Fibroblast of lung (primary cell): ENCODE measurements around the gene PIM2. TPM values are rescaled to one million over a fixed set of nuclear protein-coding genes. Genes with fewer than 3 reads are reported as not detected.

ENCODE experiments used
- DNase-seq, 2 donors: peaks; one replicate each; pipeline versions ENCODE4 v3.0.0 to v3.0.0-alpha.2; 2010; ENCODE audit warnings: low read depth in 2 of 2
- H2AFZ ChIP-seq: 2 replicates; pipeline ENCODE4 v1.5.1; 2012; ENCODE audit warnings: low read length, control low read depth, inconsistent platforms
- H3K27ac ChIP-seq: 2 replicates; pipeline ENCODE4 v1.5.1; 2011; ENCODE audit warnings: low read length, control low read depth; ENCODE audit not compliant: insufficient read depth
- H3K27me3 ChIP-seq: 2 replicates; pipeline ENCODE4 v1.5.1; 2011; ENCODE audit warnings: mild to moderate bottlenecking, low read length; ENCODE audit not compliant: control insufficient read depth, insufficient read depth
- H3K36me3 ChIP-seq: 2 replicates; pipeline ENCODE4 v1.5.1; 2011; ENCODE audit warnings: low read length; ENCODE audit not compliant: control insufficient read depth, insufficient read depth
- H3K4me1 ChIP-seq: 2 replicates; pipeline ENCODE4 v1.5.1; 2011; ENCODE audit warnings: low read length; ENCODE audit not compliant: control insufficient read depth, insufficient read depth; ENCODE audit errors: extremely low read depth
- H3K4me2 ChIP-seq: 2 replicates; pipeline ENCODE4 v1.5.1; 2011; ENCODE audit warnings: low read length, control low read depth; ENCODE audit not compliant: insufficient read depth; ENCODE audit errors: extremely low read depth
- H3K4me3 ChIP-seq, 4 experiments: fragments of 200-600 bp in 1 of 4; sonication (generic) in 1 of 4; replicated peaks in 1 of 4; 2 replicates each; pipeline ENCODE4 v1.5.1; 2011 to 2016; ENCODE audit warnings: low read length in 4 of 4, low read depth in 3 of 4, mild to moderate bottlenecking in 3 of 4, control low read depth in 2 of 4, inconsistent platforms in 1 of 4, mixed read lengths in 1 of 4; ENCODE audit not compliant: insufficient read depth in 1 of 4; ENCODE audit errors: control extremely low read depth in 1 of 4
- H3K79me2 ChIP-seq: 2 replicates; pipeline ENCODE4 v1.5.1; 2012; ENCODE audit warnings: mild to moderate bottlenecking, low read length, inconsistent platforms; ENCODE audit not compliant: control insufficient read depth, insufficient read depth
- H3K9ac ChIP-seq: 2 replicates; pipeline ENCODE4 v1.5.1; 2011; ENCODE audit warnings: mild to moderate bottlenecking, low read length, control low read depth; ENCODE audit not compliant: insufficient read depth
- H3K9me3 ChIP-seq: 2 replicates; pipeline ENCODE4 v1.5.1; 2012; ENCODE audit warnings: low read depth, low read length; ENCODE audit not compliant: control insufficient read depth, insufficient read depth
- H4K20me1 ChIP-seq: 2 replicates; pipeline ENCODE4 v1.5.1; 2011; ENCODE audit warnings: low read length; ENCODE audit not compliant: control insufficient read depth, insufficient read depth; ENCODE audit errors: extremely low read depth
- EZH2 ChIP-seq: IDR thresholded peaks from 2 replicates; pipeline ENCODE4 v1.5.1; 2012; ENCODE audit warnings: low read length, control low read depth, mild to moderate bottlenecking; ENCODE audit errors: missing control alignments
- polyA plus RNA-seq, 2 donors: library from polyadenylated mRNA; depleted of rRNA in 1 of 2; stranded (reverse) in 1 of 2; unstranded in 1 of 2; fragments of >200 nt; gene quantifications; 2 replicates each; pipeline ENCODE4 v1.2.1, GENCODE V29; 2011 to 2012; ENCODE audit warnings: missing spikeins in 1 of 2
- total RNA-seq: library from RNA; depleted of rRNA; stranded (reverse); fragments of >200 nt; gene quantifications from 2 replicates; pipeline ENCODE4 v1.2.1, GENCODE V29; 2014
- TF ChIP-seq, protein P1 (sequence below), 2 donors: IDR thresholded peaks in 1 of 2; conservative IDR thresholded peaks in 1 of 2; 1 replicate in 1 of 2; 2 replicates in 1 of 2; pipeline ENCODE4 v1.5.1; 2011 to 2012; ENCODE audit warnings: low read length in 2 of 2, control low read depth in 1 of 2, inconsistent platforms in 1 of 2, low read depth in 1 of 2, mild to moderate bottlenecking in 1 of 2

PIM2 gene
- total and polyA plus RNA-seq, 2 donors (not counting 1 experiment from before 2014, with no cell fraction given), result 3.1 to 3.7 TPM

DNA sequence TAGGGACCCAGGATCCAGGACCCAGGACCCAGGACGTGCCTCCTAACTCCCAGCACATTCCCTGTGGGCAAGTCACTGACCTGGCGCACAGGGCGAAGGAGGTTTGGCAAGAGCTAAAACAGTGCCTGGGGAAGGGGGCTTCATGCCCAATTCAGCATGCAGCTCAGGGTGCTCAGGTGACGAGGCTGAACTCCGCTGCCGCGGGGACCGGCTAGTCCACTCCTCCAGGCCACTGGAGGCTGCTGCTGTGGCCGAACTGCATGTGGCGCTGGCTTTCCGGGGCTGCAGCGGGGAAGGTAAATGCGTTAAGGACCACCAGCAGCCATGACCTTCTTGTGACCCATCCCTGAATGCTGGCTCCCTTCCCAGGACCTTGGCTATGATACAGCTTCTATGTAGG is 4.9 kb upstream of the PIM2 start:
- Histone ChIP-seq H3K9ac (no peak overlapping the region), H4K20me1 (no peaks in the 10 kb centered on the region), H3K4me1 (no peaks in the 10 kb centered on the region), H3K36me3 (peaks cover 4% of the 10 kb centered on the region), H3K27ac (no peak overlapping the region), H3K9me3 (no peaks in the 10 kb centered on the region), H3K4me3 (no peak overlapping the region), H3K27me3 (no peaks in the 10 kb centered on the region), H3K4me2 (no peak overlapping the region), H2AFZ (no peak overlapping the region), H3K79me2 (no peaks in the 10 kb centered on the region)
- no peak for DNase-seq
- TF ChIP-seq, protein P1, sequence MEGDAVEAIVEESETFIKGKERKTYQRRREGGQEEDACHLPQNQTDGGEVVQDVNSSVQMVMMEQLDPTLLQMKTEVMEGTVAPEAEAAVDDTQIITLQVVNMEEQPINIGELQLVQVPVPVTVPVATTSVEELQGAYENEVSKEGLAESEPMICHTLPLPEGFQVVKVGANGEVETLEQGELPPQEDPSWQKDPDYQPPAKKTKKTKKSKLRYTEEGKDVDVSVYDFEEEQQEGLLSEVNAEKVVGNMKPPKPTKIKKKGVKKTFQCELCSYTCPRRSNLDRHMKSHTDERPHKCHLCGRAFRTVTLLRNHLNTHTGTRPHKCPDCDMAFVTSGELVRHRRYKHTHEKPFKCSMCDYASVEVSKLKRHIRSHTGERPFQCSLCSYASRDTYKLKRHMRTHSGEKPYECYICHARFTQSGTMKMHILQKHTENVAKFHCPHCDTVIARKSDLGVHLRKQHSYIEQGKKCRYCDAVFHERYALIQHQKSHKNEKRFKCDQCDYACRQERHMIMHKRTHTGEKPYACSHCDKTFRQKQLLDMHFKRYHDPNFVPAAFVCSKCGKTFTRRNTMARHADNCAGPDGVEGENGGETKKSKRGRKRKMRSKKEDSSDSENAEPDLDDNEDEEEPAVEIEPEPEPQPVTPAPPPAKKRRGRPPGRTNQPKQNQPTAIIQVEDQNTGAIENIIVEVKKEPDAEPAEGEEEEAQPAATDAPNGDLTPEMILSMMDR (conservative IDR thresholded peaks at IDR 0.05 in 1 of 2, IDR thresholded peaks at IDR 0.05 in 1 of 2; ENCODE audit: low read depth in 1 of 2, low read length in 2 of 2), result no peak
- no peak for TF ChIP-seq EZH2

DNA sequence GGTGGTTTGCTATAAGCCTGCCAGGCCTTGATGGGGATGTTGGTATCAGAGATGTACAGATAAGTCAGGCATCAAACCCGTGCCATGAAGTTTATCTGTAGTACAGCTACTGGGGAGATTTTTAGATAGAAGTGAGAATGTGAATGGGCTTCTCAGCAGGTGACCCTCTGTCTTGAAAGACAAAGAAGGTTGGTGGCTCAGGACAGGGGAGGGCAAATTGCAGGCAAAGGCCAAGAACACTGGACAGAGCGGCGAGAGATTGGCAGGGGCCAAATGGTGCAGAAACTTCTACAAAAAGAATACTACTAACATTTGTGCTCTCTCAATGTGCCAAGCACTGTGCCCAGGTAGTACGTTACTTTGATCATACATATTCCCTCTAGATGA is 1.9 kb upstream of the PIM2 start:
- Histone ChIP-seq H3K4me1 (no peaks in the 10 kb centered on the region), H3K4me2 (no peak overlapping the region), H4K20me1 (no peaks in the 10 kb centered on the region), H3K79me2 (peaks cover 6% of the 10 kb centered on the region), H3K27me3 (no peaks in the 10 kb centered on the region), H3K9me3 (no peaks in the 10 kb centered on the region), H3K27ac (no peak overlapping the region), H2AFZ (no peak overlapping the region), H3K36me3 (peaks cover 4% of the 10 kb centered on the region), H3K9ac (no peak overlapping the region), H3K4me3 (no peak overlapping the region)
- DNase-seq, result no peak
- TF ChIP-seq, protein P1 (conservative IDR thresholded peaks at IDR 0.05 in 1 of 2, IDR thresholded peaks at IDR 0.05 in 1 of 2; ENCODE audit: low read depth in 1 of 2, low read length in 2 of 2), result no peak
- TF ChIP-seq EZH2, result no peak

DNA sequence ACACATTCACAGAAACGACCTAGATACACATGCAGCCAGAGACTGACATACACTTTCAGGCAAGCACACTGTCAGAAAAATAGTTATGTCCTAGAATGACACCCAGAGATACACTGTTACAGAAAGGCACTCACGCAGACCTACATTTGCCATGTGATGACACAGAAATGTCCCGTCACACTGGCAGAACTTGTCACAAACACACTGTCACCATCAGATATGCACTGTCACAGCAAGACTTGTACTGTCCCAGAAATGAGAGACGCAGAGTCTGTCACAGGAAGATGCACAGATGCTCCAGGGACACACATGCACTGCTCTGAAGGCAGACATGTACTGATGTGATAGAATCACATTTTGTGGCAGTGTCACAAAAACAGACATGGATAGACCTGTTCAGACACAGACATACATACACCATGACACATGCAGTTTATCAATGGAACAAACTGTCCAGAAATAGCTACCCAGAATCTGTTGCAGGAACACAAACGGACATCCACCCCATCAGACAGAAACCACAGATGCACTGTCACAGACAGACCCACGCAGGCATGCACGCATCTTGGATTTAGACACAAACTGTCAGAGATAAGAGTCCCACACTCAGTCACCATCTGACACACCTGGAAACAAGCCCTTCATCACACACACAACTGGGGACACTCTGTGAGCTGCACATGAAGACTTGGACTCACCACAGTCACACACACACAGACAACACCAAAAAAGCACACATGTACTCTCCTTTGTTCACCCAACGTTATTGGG is 1.3 kb upstream of the PIM2 start:
- Histone ChIP-seq H3K9me3 (no peaks in the 10 kb centered on the region), H3K36me3 (peaks cover 4% of the 10 kb centered on the region), H3K4me3 (no peak overlapping the region), H3K27me3 (no peaks in the 10 kb centered on the region), H3K4me2 (no peak overlapping the region), H2AFZ (no peak overlapping the region), H3K9ac (no peak overlapping the region), H3K79me2 (peaks cover 6% of the 10 kb centered on the region), H4K20me1 (no peaks in the 10 kb centered on the region), H3K4me1 (no peaks in the 10 kb centered on the region), H3K27ac (no peak overlapping the region)
- TF ChIP-seq, protein P1 (conservative IDR thresholded peaks at IDR 0.05 in 1 of 2, IDR thresholded peaks at IDR 0.05 in 1 of 2; ENCODE audit: low read depth in 1 of 2, low read length in 2 of 2), result no peak
- TF ChIP-seq EZH2, result no peak
- no peak for DNase-seq
